Hepatocyte (in vitro differentiated cells): ENCODE data around the gene DNER. TPM values are rescaled to one million over a fixed set of nuclear protein-coding genes. Genes with fewer than 3 reads are reported as not detected.

Source experiments
- DNase-seq: peaks from one replicate; pipeline ENCODE4 v3.0.0-alpha.2; 2016; ENCODE audit warnings: low spot score
- H2AFZ ChIP-seq: fragments of 200-600 bp; sonication (generic); 2 replicates; pipeline ENCODE4 v1.6.0; 2016; ENCODE audit warnings: antibody characterized with exemption, mild to moderate bottlenecking
- H3K27ac ChIP-seq: fragments of 200-600 bp; sonication (generic); 2 replicates; pipeline ENCODE4 v1.5.1; 2016; ENCODE audit warnings: mild to moderate bottlenecking
- H3K27me3 ChIP-seq: fragments of 200-600 bp; sonication (generic); 2 replicates; pipeline ENCODE4 v1.6.1; 2016
- H3K36me3 ChIP-seq: fragments of 200-600 bp; sonication (generic); replicated peaks from 2 replicates; pipeline ENCODE4 v1.5.1; 2016; ENCODE audit warnings: low read depth; ENCODE audit not compliant: insufficient read depth
- H3K4me1 ChIP-seq: fragments of 200-600 bp; sonication (generic); 2 replicates; pipeline ENCODE4 v1.5.1; 2016; ENCODE audit warnings: mild to moderate bottlenecking, moderate library complexity; ENCODE audit not compliant: insufficient read depth
- H3K4me2 ChIP-seq: fragments of 200-600 bp; sonication (generic); 2 replicates; pipeline ENCODE4 v1.6.0; 2016
- H3K4me3 ChIP-seq: fragments of 200-600 bp; sonication (generic); 2 replicates; pipeline ENCODE4 v1.5.1; 2016; ENCODE audit warnings: mild to moderate bottlenecking
- H3K79me2 ChIP-seq: fragments of 200-600 bp; sonication (generic); 2 replicates; pipeline ENCODE4 v1.6.0; 2017; ENCODE audit warnings: mild to moderate bottlenecking
- H3K9me2 ChIP-seq: fragments of 200-600 bp; sonication (generic); replicated peaks from 2 replicates; pipeline ENCODE4 v1.6.0; 2017; ENCODE audit warnings: mild to moderate bottlenecking; ENCODE audit not compliant: insufficient read depth
- H3K9me3 ChIP-seq: fragments of 200-600 bp; sonication (generic); 2 replicates; pipeline ENCODE4 v1.5.1; 2016; ENCODE audit warnings: low read depth, mild to moderate bottlenecking
- H4K20me1 ChIP-seq: fragments of 200-600 bp; sonication (generic); 2 replicates; pipeline ENCODE4 v1.6.0; 2016; ENCODE audit warnings: mild to moderate bottlenecking; ENCODE audit not compliant: insufficient read depth, poor library complexity, severe bottlenecking
- EZH2 ChIP-seq: fragments of 200-600 bp; sonication (generic); IDR thresholded peaks from 2 replicates; pipeline ENCODE4 v1.6.1; 2016; ENCODE audit warnings: antibody characterized with exemption, mild to moderate bottlenecking, borderline replicate concordance
- EZH2phosphoT487 ChIP-seq: fragments of 200-600 bp; sonication (generic); IDR thresholded peaks from one replicate; pipeline ENCODE4 v1.6.1; 2018; ENCODE audit warnings: antibody characterized with exemption, mild to moderate bottlenecking, low read depth, moderate library complexity; ENCODE audit not compliant: unreplicated experiment, severe bottlenecking
- WGBS: methylation state at CpG from one replicate; pipeline ENCODE4 v1.1.6; 2016; ENCODE audit warnings: low lambda C conversion rate; ENCODE audit errors: missing lambda C conversion rate; 5-methylcytosine and 5-hydroxymethylcytosine counted together
- polyA plus RNA-seq: library from polyadenylated mRNA; unstranded; fragments of >200 nt; fragmentation: Nextera tagmentation; extraction: Ambion mirVana; gene quantifications from 2 replicates; pipeline ENCODE4 v1.2.1, GENCODE V29; 2016
- total RNA-seq: library from RNA; depleted of rRNA; stranded (reverse); fragments of >200 nt; gene quantifications from 2 replicates; pipeline ENCODE4 v1.2.3, GENCODE V29; 2014
- TF ChIP-seq, protein P1 (sequence below): fragments of 200-600 bp; sonication (generic); IDR thresholded peaks from 2 replicates; pipeline ENCODE4 v1.5.1; 2016; ENCODE audit warnings: antibody characterized with exemption, mild to moderate bottlenecking; ENCODE audit not compliant: poor library complexity

Gene DNER
- total and polyA plus RNA-seq, 2 experiments from 2014 or later: 0.37 TPM; not detected in 1

DNA sequence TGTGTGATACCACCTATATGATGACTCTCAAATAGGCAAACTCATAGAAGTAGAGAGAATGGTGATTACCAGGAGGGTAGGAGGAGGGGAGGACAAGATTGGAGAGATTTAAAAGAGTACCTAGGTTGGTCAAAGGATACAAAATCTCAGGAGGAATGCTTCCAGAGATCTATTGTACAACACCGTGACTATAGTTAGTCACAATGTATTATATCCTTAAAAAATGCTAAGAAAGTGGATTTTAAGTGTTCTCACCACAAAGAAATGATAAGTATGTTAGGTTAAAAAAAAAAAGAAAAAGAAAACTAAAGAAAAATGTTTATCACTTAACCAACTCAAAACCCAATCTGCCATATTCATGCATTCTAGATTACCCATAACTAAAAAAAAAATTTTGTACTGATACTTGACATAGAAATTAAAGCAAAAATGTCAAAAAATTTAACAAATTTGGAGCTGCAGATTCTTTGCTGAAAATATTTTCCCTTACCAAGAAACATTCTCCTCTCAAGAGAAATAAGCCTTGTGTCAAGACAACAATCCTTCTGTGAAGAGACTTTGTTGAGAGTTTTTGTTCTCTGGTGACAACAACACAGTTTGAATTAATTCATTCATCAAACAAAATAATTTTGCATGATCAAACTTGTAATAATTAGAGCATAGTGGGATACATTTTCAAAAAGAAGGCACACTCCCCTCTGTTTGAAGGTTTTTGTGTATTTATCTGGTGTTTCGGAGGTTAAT, 213.1 kb downstream of the DNER start:
- Histone ChIP-seq H2AFZ (no peak overlapping the region), H3K79me2 (no peaks in the 10 kb centered on the region)
- 98% methylated on average over 2 of the region's 2 CpGs for WGBS

DNA sequence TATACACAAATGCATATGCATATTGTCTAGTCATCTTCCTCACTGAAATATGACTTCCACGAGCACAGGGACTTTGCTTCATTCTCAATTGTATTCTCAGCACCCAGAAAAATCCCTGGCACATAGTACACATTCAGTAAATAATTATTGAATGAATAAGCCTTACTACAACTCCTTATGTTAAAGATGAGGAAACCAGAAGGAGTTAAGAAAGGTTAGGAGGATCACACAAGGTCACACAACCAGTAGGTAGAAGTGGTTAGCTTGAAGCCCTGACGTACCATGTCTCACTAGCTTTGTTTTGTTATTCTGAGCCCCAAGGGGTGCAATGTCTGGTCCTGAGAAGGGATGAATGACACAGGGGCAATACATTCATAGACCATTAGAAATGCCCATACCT, 222.3 kb downstream of the DNER start:
- DNase-seq: no peak
- Histone ChIP-seq H3K27ac (no peak overlapping the region), H3K9me2 (no peaks in the 10 kb centered on the region), H3K4me3 (no peak overlapping the region), H4K20me1 (no peaks in the 10 kb centered on the region), H3K9me3 (no peaks in the 10 kb centered on the region), H3K36me3 (no peaks in the 10 kb centered on the region), H3K27me3 (no peaks in the 10 kb centered on the region), H2AFZ (no peak overlapping the region), H3K79me2 (no peaks in the 10 kb centered on the region), H3K4me1 (no peaks in the 10 kb centered on the region), H3K4me2 (no peak overlapping the region)
- TF ChIP-seq EZH2phosphoT487 (no peak), EZH2 (no peak)
- TF ChIP-seq, protein P1, sequence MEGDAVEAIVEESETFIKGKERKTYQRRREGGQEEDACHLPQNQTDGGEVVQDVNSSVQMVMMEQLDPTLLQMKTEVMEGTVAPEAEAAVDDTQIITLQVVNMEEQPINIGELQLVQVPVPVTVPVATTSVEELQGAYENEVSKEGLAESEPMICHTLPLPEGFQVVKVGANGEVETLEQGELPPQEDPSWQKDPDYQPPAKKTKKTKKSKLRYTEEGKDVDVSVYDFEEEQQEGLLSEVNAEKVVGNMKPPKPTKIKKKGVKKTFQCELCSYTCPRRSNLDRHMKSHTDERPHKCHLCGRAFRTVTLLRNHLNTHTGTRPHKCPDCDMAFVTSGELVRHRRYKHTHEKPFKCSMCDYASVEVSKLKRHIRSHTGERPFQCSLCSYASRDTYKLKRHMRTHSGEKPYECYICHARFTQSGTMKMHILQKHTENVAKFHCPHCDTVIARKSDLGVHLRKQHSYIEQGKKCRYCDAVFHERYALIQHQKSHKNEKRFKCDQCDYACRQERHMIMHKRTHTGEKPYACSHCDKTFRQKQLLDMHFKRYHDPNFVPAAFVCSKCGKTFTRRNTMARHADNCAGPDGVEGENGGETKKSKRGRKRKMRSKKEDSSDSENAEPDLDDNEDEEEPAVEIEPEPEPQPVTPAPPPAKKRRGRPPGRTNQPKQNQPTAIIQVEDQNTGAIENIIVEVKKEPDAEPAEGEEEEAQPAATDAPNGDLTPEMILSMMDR: no peak
- WGBS: 78% methylated on average over 2 of the region's 2 CpGs

More for the DNA sequence above, 213.1 kb downstream of the DNER start:
- no peak for DNase-seq
- Histone ChIP-seq H3K4me3 (no peak overlapping the region), H4K20me1 (no peaks in the 10 kb centered on the region), H3K9me2 (no peaks in the 10 kb centered on the region), H3K27me3 (no peaks in the 10 kb centered on the region), H3K4me1 (no peaks in the 10 kb centered on the region), H3K36me3 (no peaks in the 10 kb centered on the region), H3K4me2 (no peak overlapping the region), H3K9me3 (no peaks in the 10 kb centered on the region), H3K27ac (no peak overlapping the region)
- no peak for TF ChIP-seq EZH2
- no peak for TF ChIP-seq EZH2phosphoT487
- TF ChIP-seq, protein P1: no peak

DNA sequence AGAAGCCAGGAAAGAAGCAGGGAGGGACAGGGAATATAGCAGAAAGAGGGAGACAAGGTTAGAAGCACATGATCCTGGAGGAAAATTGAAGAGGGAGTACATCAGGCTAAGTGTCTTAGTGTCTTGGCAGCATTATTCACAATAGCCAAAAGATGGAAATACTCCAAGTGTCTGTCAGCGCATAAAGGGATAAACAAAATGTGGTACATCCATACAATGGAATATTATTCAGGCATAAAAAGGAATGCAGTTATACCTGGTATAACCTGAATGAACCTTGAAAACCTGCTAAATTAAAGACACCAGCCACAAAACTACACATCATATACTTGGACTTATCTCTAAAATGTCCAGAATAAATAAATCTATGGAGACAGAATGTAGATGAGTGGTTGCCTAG, 224.2 kb downstream of the DNER start:
- Histone ChIP-seq H3K9me3 (no peaks in the 10 kb centered on the region), H3K4me2 (no peak overlapping the region), H2AFZ (no peak overlapping the region), H4K20me1 (no peaks in the 10 kb centered on the region), H3K9me2 (no peaks in the 10 kb centered on the region), H3K4me3 (no peak overlapping the region), H3K4me1 (no peaks in the 10 kb centered on the region), H3K36me3 (no peaks in the 10 kb centered on the region), H3K79me2 (no peaks in the 10 kb centered on the region), H3K27me3 (no peaks in the 10 kb centered on the region), H3K27ac (no peak overlapping the region)
- no peak for DNase-seq
- no peak for TF ChIP-seq EZH2phosphoT487
- TF ChIP-seq EZH2: no peak
- TF ChIP-seq, protein P1: no peak
- WGBS: 96% methylated on average over 1 of the region's 1 CpG
